Thoracic aorta (tissue), 2 donors: Measurements from ENCODE around the gene SP2. TPM values are rescaled to one million over a fixed set of nuclear protein-coding genes. Genes with fewer than 3 reads are reported as not detected.

Experiments used
- ATAC-seq: fragments of 150-250 bp; one replicate; pipeline ENCODE4 v1.8.0; 2017; ENCODE audit warnings: low read depth; ENCODE audit not compliant: insufficient number of reproducible peaks, low FRiP score
- DNase-seq: peaks from one replicate; pipeline ENCODE4 v3.0.0-alpha.2; 2020; ENCODE audit warnings: low spot score
- H3K27ac ChIP-seq, 2 donors: fragments of 200-600 bp; sonication (generic); 1 replicate in 1 of 2; 2 replicates in 1 of 2; pipeline ENCODE4 v1.5.1; 2016; ENCODE audit warnings: mild to moderate bottlenecking in 2 of 2, moderate library complexity in 2 of 2
- H3K27me3 ChIP-seq: fragments of 200-600 bp; sonication (generic); replicated peaks from 2 replicates; pipeline ENCODE4 v1.6.0; 2016; ENCODE audit warnings: mild to moderate bottlenecking; ENCODE audit not compliant: insufficient read depth
- H3K36me3 ChIP-seq: fragments of 200-600 bp; sonication (generic); one replicate; pipeline ENCODE4 v1.5.1; 2016
- H3K4me1 ChIP-seq, 2 donors: fragments of 200-600 bp; sonication (generic); 1 replicate in 1 of 2; 2 replicates in 1 of 2; pipeline versions ENCODE4 v1.5.1 to v1.6.0; 2016; ENCODE audit warnings: low read depth in 2 of 2, mild to moderate bottlenecking in 1 of 2; ENCODE audit not compliant: control insufficient read depth in 1 of 2
- H3K4me3 ChIP-seq: fragments of 200-600 bp; sonication (generic); 2 replicates; pipeline ENCODE4 v1.5.1; 2016; ENCODE audit warnings: mild to moderate bottlenecking
- H3K9me3 ChIP-seq: fragments of 200-600 bp; sonication (generic); 2 replicates; pipeline ENCODE4 v1.5.1; 2016
- CTCF ChIP-seq: fragments of 200-600 bp; sonication (generic); IDR thresholded peaks from one replicate; pipeline ENCODE4 v1.5.1; 2019; ENCODE audit warnings: antibody characterized with exemption
- total RNA-seq, 2 donors: library from RNA; depleted of rRNA; stranded (reverse); fragments of >200 nt; gene quantifications; one replicate each; pipeline versions ENCODE4 v1.1.0 to v1.2.3, GENCODE V29; 2016

Gene SP2
- total RNA-seq, 2 donors from 2014 or later = 6.4 to 10.9 TPM

GRCh38 chr17:47945529-47946508, 49.8 kb downstream of the SP2 start:
- Histone ChIP-seq H3K27ac (peak overlapping the region; percentile 19 to 52), H3K4me3 (no peak overlapping the region), H3K4me1 (peaks cover 13 to 40% of the 10 kb centered on the region in 2 donors), H3K27me3 (no peaks in the 10 kb centered on the region), H3K36me3 (no peaks in the 10 kb centered on the region), H3K9me3 (no peaks in the 10 kb centered on the region)
- no peak for DNase-seq
- no peak for ATAC-seq
- no peak for TF ChIP-seq CTCF

GRCh38 chr17:47946516-47946915, 50.5 kb downstream of the SP2 start:
- TF ChIP-seq CTCF = no peak
- no peak for ATAC-seq
- peak overlapping the region in 1 of 2 donors; percentile 29 for H3K27ac ChIP-seq

GRCh38 chr17:47946929-47947397, 50.9 kb downstream of the SP2 start:
- no peak for ATAC-seq
- peaks cover 13 to 35% of the 10 kb centered on the region in 2 donors for H3K4me1 ChIP-seq
- H3K9me3 ChIP-seq = no peaks in the 10 kb centered on the region
- DNase-seq = peak; percentile 52
- no peaks in the 10 kb centered on the region for H3K27me3 ChIP-seq
- no peaks in the 10 kb centered on the region for H3K36me3 ChIP-seq
- H3K27ac ChIP-seq = peak overlapping the region in 1 of 2 donors; percentile 29
- peak; percentile 81 for TF ChIP-seq CTCF
- no peak overlapping the region for H3K4me3 ChIP-seq

More at GRCh38 chr17:47946516-47946915, 50.5 kb downstream of the SP2 start:
- Histone ChIP-seq H3K27me3 (no peaks in the 10 kb centered on the region), H3K4me3 (no peak overlapping the region), H3K36me3 (no peaks in the 10 kb centered on the region), H3K4me1 (peaks cover 13 to 37% of the 10 kb centered on the region in 2 donors), H3K9me3 (no peaks in the 10 kb centered on the region)
- DNase-seq = no peak

GRCh38 chr17:47948706-47949196, 52.7 kb downstream of the SP2 start:
- H3K27ac ChIP-seq = no peak overlapping the region
- ATAC-seq = no peak
- H3K36me3 ChIP-seq = no peaks in the 10 kb centered on the region
- peaks cover 8 to 25% of the 10 kb centered on the region in 2 donors for H3K4me1 ChIP-seq
- no peak overlapping the region for H3K4me3 ChIP-seq
- TF ChIP-seq CTCF = no peak
- H3K27me3 ChIP-seq = no peaks in the 10 kb centered on the region
- H3K9me3 ChIP-seq = no peaks in the 10 kb centered on the region
- DNase-seq = no peak

- Histone ChIP-seq H3K4me1 (peaks cover 8 to 25% of the 10 kb centered on the region in 2 donors), H3K27ac (peak overlapping the region; percentile 60), H3K27me3 (no peaks in the 10 kb centered on the region), H3K4me3 (peak overlapping the region; percentile 72), H3K9me3 (no peaks in the 10 kb centered on the region), H3K36me3 (no peaks in the 10 kb centered on the region)
- peak; percentile 82 for TF ChIP-seq CTCF
- peak; percentile 39 for ATAC-seq
- DNase-seq = peak; percentile 23
These were observed 53.2 kb downstream of the SP2 start for GRCh38 chr17:47949197-47949759.
